ENCODE data around the gene RPS17. TPM values are rescaled to one million over a fixed set of nuclear protein-coding genes. Genes with fewer than 3 reads are reported as not detected.

The RPS17 gene
- total and polyA plus RNA-seq, 10 of the 15 experiments (the other 5 are each of a cell fraction or from before 2014, with no cell fraction given): 1,223 to 7,871 (median 3,879) TPM

DNA sequence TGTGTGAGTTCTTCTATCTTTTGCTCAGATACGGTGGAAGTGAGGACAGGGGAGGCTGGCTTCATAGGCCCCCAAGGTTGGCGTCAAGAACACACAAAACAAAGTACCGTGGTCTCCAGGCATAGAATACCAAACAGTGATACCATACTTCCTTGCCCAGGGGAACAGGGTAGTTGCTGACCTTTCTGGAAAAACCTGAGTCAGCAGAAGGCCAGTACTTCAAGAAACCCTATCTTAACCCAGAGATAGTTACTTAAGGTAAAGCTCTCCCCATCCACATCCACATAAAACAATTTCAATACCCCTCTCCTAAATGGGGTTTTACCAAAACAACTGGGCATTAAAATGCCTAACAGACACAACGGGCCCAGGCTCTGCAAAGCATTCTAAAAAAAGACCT, 29.6 kb upstream of the RPS17 start:
- Histone ChIP-seq H3K79me2 (ENCODE audit: control insufficient read depth, insufficient read depth, low read length) (no peaks in the 10 kb centered on the region), H3K4me3 (no peak overlapping the region), H4K20me1 (ENCODE audit: control insufficient read depth, insufficient read depth) (no peaks in the 10 kb centered on the region), H3K9me3 (replicated peaks; ENCODE audit: control insufficient read depth, insufficient read depth, low read length) (no peaks in the 10 kb centered on the region), H3K36me3 (ENCODE audit: control insufficient read depth in 2 of 2, insufficient read depth in 2 of 2, low read length in 1 of 2) (no peaks in the 10 kb centered on the region), H3K4me2 (ENCODE audit: control insufficient read depth, insufficient read depth) (no peak overlapping the region), H3K27ac (ENCODE audit: control insufficient read depth, insufficient read depth) (no peak overlapping the region), H3K4me1 (ENCODE audit: control insufficient read depth, insufficient read depth, low read length) (no peaks in the 10 kb centered on the region), H2AFZ (ENCODE audit: control insufficient read depth, low read depth, low read length) (no peak overlapping the region), H3K27me3 (replicated peaks in 1 of 2; ENCODE audit: control insufficient read depth in 2 of 2, insufficient read depth in 2 of 2, low read length in 1 of 2) (peaks cover 5 to 14% of the 10 kb centered on the region in 2 experiments; a peak in 3 of 4 replicates), H3K9ac (ENCODE audit: control insufficient read depth, insufficient read depth, low read length) (no peak overlapping the region)
- DNase-seq (ENCODE audit: low read depth, low spot score) (no peak), FAIRE-seq (no peak), ATAC-seq (no peak)
- no TSS peak for BruUV-seq (replicated peaks)
- RAD21 ChIA-PET (ENCODE audit: unreplicated experiment): no interaction called here
- CTCF ChIA-PET: no interaction called here
- TF ChIP-seq SIX5 (IDR thresholded peaks at IDR 0.05; ENCODE audit: low read depth, low read length, severe bottlenecking): no peak
- no peak for TF ChIP-seq ZNF24 (IDR thresholded peaks at IDR 0.05)
- no peak for TF ChIP-seq ZZZ3 (IDR thresholded peaks at IDR 0.05; ENCODE audit: control insufficient read depth, insufficient read length, low read depth)
- TF ChIP-seq, protein P1, sequence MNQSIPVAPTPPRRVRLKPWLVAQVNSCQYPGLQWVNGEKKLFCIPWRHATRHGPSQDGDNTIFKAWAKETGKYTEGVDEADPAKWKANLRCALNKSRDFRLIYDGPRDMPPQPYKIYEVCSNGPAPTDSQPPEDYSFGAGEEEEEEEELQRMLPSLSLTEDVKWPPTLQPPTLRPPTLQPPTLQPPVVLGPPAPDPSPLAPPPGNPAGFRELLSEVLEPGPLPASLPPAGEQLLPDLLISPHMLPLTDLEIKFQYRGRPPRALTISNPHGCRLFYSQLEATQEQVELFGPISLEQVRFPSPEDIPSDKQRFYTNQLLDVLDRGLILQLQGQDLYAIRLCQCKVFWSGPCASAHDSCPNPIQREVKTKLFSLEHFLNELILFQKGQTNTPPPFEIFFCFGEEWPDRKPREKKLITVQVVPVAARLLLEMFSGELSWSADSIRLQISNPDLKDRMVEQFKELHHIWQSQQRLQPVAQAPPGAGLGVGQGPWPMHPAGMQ (IDR thresholded peaks at IDR 0.05; ENCODE audit: borderline replicate concordance): no peak
- TF ChIP-seq MTA2 (IDR thresholded peaks at IDR 0.05; ENCODE audit: low read depth): no peak
- no peak for TF ChIP-seq YBX1 (IDR thresholded peaks at IDR 0.05)
- TF ChIP-seq, protein P2, sequence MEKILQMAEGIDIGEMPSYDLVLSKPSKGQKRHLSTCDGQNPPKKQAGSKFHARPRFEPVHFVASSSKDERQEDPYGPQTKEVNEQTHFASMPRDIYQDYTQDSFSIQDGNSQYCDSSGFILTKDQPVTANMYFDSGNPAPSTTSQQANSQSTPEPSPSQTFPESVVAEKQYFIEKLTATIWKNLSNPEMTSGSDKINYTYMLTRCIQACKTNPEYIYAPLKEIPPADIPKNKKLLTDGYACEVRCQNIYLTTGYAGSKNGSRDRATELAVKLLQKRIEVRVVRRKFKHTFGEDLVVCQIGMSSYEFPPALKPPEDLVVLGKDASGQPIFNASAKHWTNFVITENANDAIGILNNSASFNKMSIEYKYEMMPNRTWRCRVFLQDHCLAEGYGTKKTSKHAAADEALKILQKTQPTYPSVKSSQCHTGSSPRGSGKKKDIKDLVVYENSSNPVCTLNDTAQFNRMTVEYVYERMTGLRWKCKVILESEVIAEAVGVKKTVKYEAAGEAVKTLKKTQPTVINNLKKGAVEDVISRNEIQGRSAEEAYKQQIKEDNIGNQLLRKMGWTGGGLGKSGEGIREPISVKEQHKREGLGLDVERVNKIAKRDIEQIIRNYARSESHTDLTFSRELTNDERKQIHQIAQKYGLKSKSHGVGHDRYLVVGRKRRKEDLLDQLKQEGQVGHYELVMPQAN (conservative IDR thresholded peaks at IDR 0.05): no peak
- TF ChIP-seq ELK1 (IDR thresholded peaks at IDR 0.05; ENCODE audit: low read depth, low read length): no peak
- no peak for TF ChIP-seq ZBED1 (IDR thresholded peaks at IDR 0.05; ENCODE audit: borderline replicate concordance)
- TF ChIP-seq, protein P3, sequence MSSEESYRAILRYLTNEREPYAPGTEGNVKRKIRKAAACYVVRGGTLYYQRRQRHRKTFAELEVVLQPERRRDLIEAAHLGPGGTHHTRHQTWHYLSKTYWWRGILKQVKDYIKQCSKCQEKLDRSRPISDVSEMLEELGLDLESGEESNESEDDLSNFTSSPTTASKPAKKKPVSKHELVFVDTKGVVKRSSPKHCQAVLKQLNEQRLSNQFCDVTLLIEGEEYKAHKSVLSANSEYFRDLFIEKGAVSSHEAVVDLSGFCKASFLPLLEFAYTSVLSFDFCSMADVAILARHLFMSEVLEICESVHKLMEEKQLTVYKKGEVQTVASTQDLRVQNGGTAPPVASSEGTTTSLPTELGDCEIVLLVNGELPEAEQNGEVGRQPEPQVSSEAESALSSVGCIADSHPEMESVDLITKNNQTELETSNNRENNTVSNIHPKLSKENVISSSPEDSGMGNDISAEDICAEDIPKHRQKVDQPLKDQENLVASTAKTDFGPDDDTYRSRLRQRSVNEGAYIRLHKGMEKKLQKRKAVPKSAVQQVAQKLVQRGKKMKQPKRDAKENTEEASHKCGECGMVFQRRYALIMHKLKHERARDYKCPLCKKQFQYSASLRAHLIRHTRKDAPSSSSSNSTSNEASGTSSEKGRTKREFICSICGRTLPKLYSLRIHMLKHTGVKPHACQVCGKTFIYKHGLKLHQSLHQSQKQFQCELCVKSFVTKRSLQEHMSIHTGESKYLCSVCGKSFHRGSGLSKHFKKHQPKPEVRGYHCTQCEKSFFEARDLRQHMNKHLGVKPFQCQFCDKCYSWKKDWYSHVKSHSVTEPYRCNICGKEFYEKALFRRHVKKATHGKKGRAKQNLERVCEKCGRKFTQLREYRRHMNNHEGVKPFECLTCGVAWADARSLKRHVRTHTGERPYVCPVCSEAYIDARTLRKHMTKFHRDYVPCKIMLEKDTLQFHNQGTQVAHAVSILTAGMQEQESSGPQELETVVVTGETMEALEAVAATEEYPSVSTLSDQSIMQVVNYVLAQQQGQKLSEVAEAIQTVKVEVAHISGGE (CRISPR knock-in tag; IDR thresholded peaks at IDR 0.05): no peak
- TF ChIP-seq HDAC2 (IDR thresholded peaks at IDR 0.05): no peak
- no peak for TF ChIP-seq ATF3 (IDR thresholded peaks at IDR 0.05; ENCODE audit: borderline replicate concordance, extremely low read depth, low read depth, low read length)
- TF ChIP-seq ASH2L (IDR thresholded peaks at IDR 0.05; ENCODE audit: borderline replicate concordance, low read depth): no peak
- in situ Hi-C loops (cut with MboI) (no loop called here), intact Hi-C loops (cut with micrococcal nuclease; ENCODE audit: unreplicated experiment) (no loop called here)
- SMC1A ChIA-PET (ENCODE audit: uncharacterized antibody, unreplicated experiment): no interaction called here
- POLR2A ChIA-PET: no interaction called here
- WGBS (ENCODE audit: insufficient coverage, insufficient replicate concordance, low lambda C conversion rate, missing lambda C conversion rate): 35% methylated on average over 4 of the region's 4 CpGs
